Breast epithelium (tissue), 4 donors: Measurements from ENCODE around the gene EGFL6. TPM values are rescaled to one million over a fixed set of nuclear protein-coding genes. Genes with fewer than 3 reads are reported as not detected.
A peak's percentile ranks its signal among the peaks of the same experiment; 100 is the strongest.
"Not testable (repeated sequence)": the region's sequence is repeated elsewhere in the genome, so short reads cannot be mapped to it uniquely, and the experiment has no call there.

Experiments
- DNase-seq, 2 donors: peaks; one replicate each; pipeline ENCODE4 v3.0.0-alpha.2; 2019; ENCODE audit warnings: low spot score in 2 of 2
- H3K27ac ChIP-seq, 2 donors: fragments of 200-600 bp; sonication (generic) in 1 of 2; one replicate each; pipeline ENCODE4 v1.5.1; 2016 to 2019; ENCODE audit warnings: mild to moderate bottlenecking in 1 of 2
- H3K27me3 ChIP-seq, 2 donors: fragments of 200-600 bp; sonication (generic) in 1 of 2; one replicate each; pipeline versions ENCODE4 v1.5.1 to v1.6.0; 2017 to 2019; ENCODE audit warnings: control low read depth in 1 of 2, mild to moderate bottlenecking in 1 of 2
- H3K36me3 ChIP-seq: fragments of 200-600 bp; one replicate; pipeline ENCODE4 v1.5.1; 2019
- H3K4me1 ChIP-seq, 2 donors: fragments of 200-600 bp; sonication (generic); one replicate each; pipeline ENCODE4 v1.5.1; 2016 to 2019; ENCODE audit warnings: control low read depth in 1 of 2
- H3K4me3 ChIP-seq, 3 donors: fragments of 200-600 bp; sonication (generic); 1 replicate in 2 of 3; 2 replicates in 1 of 3; pipeline ENCODE4 v1.5.1; 2016 to 2019; ENCODE audit warnings: mild to moderate bottlenecking in 3 of 3, moderate library complexity in 2 of 3
- H3K9me3 ChIP-seq, 2 donors: fragments of 200-600 bp; sonication (generic) in 1 of 2; one replicate each; pipeline ENCODE4 v1.5.1; 2016 to 2019; ENCODE audit warnings: control low read depth in 1 of 2
- CTCF ChIP-seq, 3 donors: fragments of 450-650 bp; IDR thresholded peaks; one replicate each; pipeline ENCODE4 v1.5.1; 2016 to 2017; ENCODE audit warnings: antibody characterized with exemption in 3 of 3, mild to moderate bottlenecking in 3 of 3, moderate library complexity in 3 of 3
- POLR2A ChIP-seq: fragments of 450-650 bp; IDR thresholded peaks from one replicate; pipeline ENCODE4 v1.6.1; 2016; ENCODE audit warnings: antibody characterized with exemption, mild to moderate bottlenecking, moderate library complexity
- POLR2AphosphoS5 ChIP-seq, 3 donors: sonication (generic); formaldehyde crosslinking; IDR thresholded peaks; one replicate each; pipeline ENCODE4 v1.6.1; 2017; ENCODE audit warnings: antibody characterized with exemption in 3 of 3
- intact Hi-C: fragments of 100-400 bp; cut with DNase I; formaldehyde crosslinking; loops from one replicate; pipeline ENCODE4 v1.15.1; 2023; ENCODE audit warnings: low total_unique reads
- total RNA-seq, 3 donors: library from RNA; depleted of rRNA; stranded (reverse); fragments of >200 nt; gene quantifications; one replicate each; pipeline ENCODE4 v1.1.0, GENCODE V29; 2016

The EGFL6 gene
- total RNA-seq, 3 donors from 2014 or later = 0.59 to 11.8 (median 0.98) TPM

- H3K4me3 ChIP-seq = peak overlapping the region; percentile 0 to 28 (median 16)
- peak overlapping the region in 1 of 2 donors; percentile 48 for H3K27ac ChIP-seq
- intact Hi-C loops = no loop called here
- H3K36me3 ChIP-seq = no peaks in the 10 kb centered on the region
- H3K4me1 ChIP-seq = peaks cover 0 to 5% of the 10 kb centered on the region in 2 donors
- no peak for DNase-seq
- peaks cover 0 to 3% of the 10 kb centered on the region in 2 donors for H3K27me3 ChIP-seq
- TF ChIP-seq POLR2AphosphoS5 (IDR thresholded peaks at IDR 0.05) (peak in 1 of 3 donors; percentile 24), POLR2A (no peak), CTCF (IDR thresholded peaks at IDR 0.05) (no peak)
- H3K9me3 ChIP-seq = no peaks in the 10 kb centered on the region
Measured at GRCh38 chrX:13662355-13662791, 93.0 kb downstream of the EGFL6 start.

- TF ChIP-seq CTCF (IDR thresholded peaks at IDR 0.05) (no peak), POLR2A (no peak), POLR2AphosphoS5 (IDR thresholded peaks at IDR 0.05) (no peak)
- intact Hi-C loops = no loop called here
- H3K9me3 ChIP-seq = no peaks in the 10 kb centered on the region
- peak overlapping the region; percentile 28 to 43 for H3K27ac ChIP-seq
- H3K36me3 ChIP-seq = no peaks in the 10 kb centered on the region
- no peak for DNase-seq
- H3K4me1 ChIP-seq = peaks cover 0 to 8% of the 10 kb centered on the region in 2 donors
- H3K27me3 ChIP-seq = peaks cover 0 to 11% of the 10 kb centered on the region in 2 donors
- no peak overlapping the region for H3K4me3 ChIP-seq
Measured at GRCh38 chrX:13664020-13664419, 94.6 kb downstream of the EGFL6 start.

- TF ChIP-seq CTCF (IDR thresholded peaks at IDR 0.05) = no peak
- TF ChIP-seq POLR2AphosphoS5 (IDR thresholded peaks at IDR 0.05) = no peak
- TF ChIP-seq POLR2A = no peak
- intact Hi-C loops = no loop called here
- DNase-seq = peak in 1 of 2 donors; percentile 60
- no peak overlapping the region for H3K4me3 ChIP-seq
- peaks cover 0 to 19% of the 10 kb centered on the region in 2 donors for H3K27me3 ChIP-seq
- peak overlapping the region; percentile 10 to 81 for H3K27ac ChIP-seq
- no peaks in the 10 kb centered on the region for H3K36me3 ChIP-seq
- no peaks in the 10 kb centered on the region for H3K9me3 ChIP-seq
- peaks cover 0 to 8% of the 10 kb centered on the region in 2 donors for H3K4me1 ChIP-seq
Measured at GRCh38 chrX:13666836-13667235, 97.4 kb downstream of the EGFL6 start.

- Histone ChIP-seq H3K4me3 (no peak overlapping the region), H3K27ac (peak overlapping the region; percentile 44 to 81), H3K27me3 (peaks cover 0 to 21% of the 10 kb centered on the region in 2 donors), H3K4me1 (peaks cover 0 to 8% of the 10 kb centered on the region in 2 donors), H3K36me3 (no peaks in the 10 kb centered on the region), H3K9me3 (no peaks in the 10 kb centered on the region)
- intact Hi-C loops = no loop called here
- TF ChIP-seq CTCF (IDR thresholded peaks at IDR 0.05) (no peak), POLR2A (no peak), POLR2AphosphoS5 (IDR thresholded peaks at IDR 0.05) (no peak)
- no peak for DNase-seq
Measured at GRCh38 chrX:13667919-13668318, 98.5 kb downstream of the EGFL6 start.

GRCh38 chrX:13669246-13669737 is 99.9 kb downstream of the EGFL6 start:
- H3K4me1 ChIP-seq = peaks cover 0 to 8% of the 10 kb centered on the region in 2 donors
- intact Hi-C loops = no loop called here
- no peaks in the 10 kb centered on the region for H3K9me3 ChIP-seq
- H3K36me3 ChIP-seq = no peaks in the 10 kb centered on the region
- H3K27ac ChIP-seq = peak overlapping the region; percentile 75 to 81
- H3K4me3 ChIP-seq = peak overlapping the region in 1 of 3 donors; percentile 1
- TF ChIP-seq POLR2A (no peak), CTCF (IDR thresholded peaks at IDR 0.05) (no peak), POLR2AphosphoS5 (IDR thresholded peaks at IDR 0.05) (peak; percentile 35 to 76 (median 51))
- H3K27me3 ChIP-seq = peaks cover 0 to 24% of the 10 kb centered on the region in 2 donors
- peak; percentile 70 to 85 for DNase-seq

GRCh38 chrX:13669755-13670154 is 100.4 kb downstream of the EGFL6 start:
- Histone ChIP-seq H3K4me3 (peak overlapping the region in 1 of 3 donors; percentile 1), H3K27ac (peak overlapping the region; percentile 75 to 81), H3K27me3 (peaks cover 0 to 24% of the 10 kb centered on the region in 2 donors)
- intact Hi-C loops, H3K9me3 ChIP-seq, H3K36me3 ChIP-seq, H3K4me1 ChIP-seq, DNase-seq: not testable (repeated sequence)
